Left ventricle myocardium inferior (tissue), 1 donor: Measurements from ENCODE around the gene CHD2. TPM values are rescaled to one million over a fixed set of nuclear protein-coding genes. Genes with fewer than 3 reads are reported as not detected.

Experiments used
- DNase-seq: peaks from one replicate; pipeline ENCODE4 v3.0.0-alpha.2; 2020
- H3K27ac ChIP-seq: fragments of 200-600 bp; replicated peaks from 2 replicates; pipeline ENCODE4 v1.8.0; 2021
- H3K27me3 ChIP-seq: fragments of 200-600 bp; 2 replicates; pipeline ENCODE4 v1.8.0; 2021; ENCODE audit warnings: low read depth
- H3K36me3 ChIP-seq: fragments of 200-600 bp; 2 replicates; pipeline ENCODE4 v1.8.0; 2021
- H3K4me1 ChIP-seq: fragments of 200-600 bp; 2 replicates; pipeline ENCODE4 v1.8.0; 2021
- H3K4me3 ChIP-seq: fragments of 200-600 bp; 2 replicates; pipeline ENCODE4 v1.8.0; 2021; ENCODE audit warnings: mild to moderate bottlenecking, moderate library complexity
- H3K9me3 ChIP-seq: fragments of 200-600 bp; replicated peaks from 2 replicates; pipeline ENCODE4 v1.8.0; 2021
- intact Hi-C: fragments of 100-400 bp; cut with micrococcal nuclease; formaldehyde crosslinking; loops from one replicate; pipeline ENCODE4 v1.11.0; 2022
- total RNA-seq: library from RNA; stranded (reverse); fragmentation: NEBNext Ultra II Directional; extraction: Animal tissue kit (Norgen Biotek cat#: 25700); gene quantifications from one replicate; pipeline ENCODE4 v1.2.1, GENCODE V29; 2021
- TF ChIP-seq, protein P1 (sequence below): fragments of 200-600 bp; IDR thresholded peaks from 2 replicates; pipeline ENCODE4 v1.8.0; 2021; ENCODE audit warnings: antibody characterized with exemption, mild to moderate bottlenecking, borderline replicate concordance
- donor health status: DM: no; HTN: yes; CAD: no; lungs with severe emphysema.

Gene CHD2
- total RNA-seq, 1 donor from 2014 or later: 41.3 TPM

DNA sequence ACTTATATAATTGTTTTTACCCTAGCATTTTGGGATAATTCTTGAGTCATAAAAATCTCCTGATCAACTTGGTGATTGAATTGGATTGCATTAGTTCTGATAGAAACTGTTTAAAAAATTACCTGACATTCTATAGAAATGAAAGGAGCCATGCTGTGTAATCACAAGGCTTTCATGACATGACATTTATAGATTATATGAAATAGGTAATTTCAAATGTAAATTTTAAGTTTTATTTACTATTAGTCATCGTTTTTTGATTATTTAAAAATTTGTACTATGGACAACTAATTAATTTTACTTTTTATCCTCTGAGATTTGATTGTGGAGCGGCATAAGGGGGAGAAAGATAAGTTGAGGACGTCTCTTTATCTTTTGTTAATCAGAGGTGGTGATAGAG, 12.3 kb upstream of the CHD2 start:
- Histone ChIP-seq H3K27me3 (no peaks in the 10 kb centered on the region), H3K9me3 (no peaks in the 10 kb centered on the region), H3K27ac (peak overlapping the region; percentile 99), H3K4me3 (peak overlapping the region; percentile 88), H3K4me1 (peaks cover 95% of the 10 kb centered on the region), H3K36me3 (peaks cover 62% of the 10 kb centered on the region)
- no peak for DNase-seq
- TF ChIP-seq, protein P1, sequence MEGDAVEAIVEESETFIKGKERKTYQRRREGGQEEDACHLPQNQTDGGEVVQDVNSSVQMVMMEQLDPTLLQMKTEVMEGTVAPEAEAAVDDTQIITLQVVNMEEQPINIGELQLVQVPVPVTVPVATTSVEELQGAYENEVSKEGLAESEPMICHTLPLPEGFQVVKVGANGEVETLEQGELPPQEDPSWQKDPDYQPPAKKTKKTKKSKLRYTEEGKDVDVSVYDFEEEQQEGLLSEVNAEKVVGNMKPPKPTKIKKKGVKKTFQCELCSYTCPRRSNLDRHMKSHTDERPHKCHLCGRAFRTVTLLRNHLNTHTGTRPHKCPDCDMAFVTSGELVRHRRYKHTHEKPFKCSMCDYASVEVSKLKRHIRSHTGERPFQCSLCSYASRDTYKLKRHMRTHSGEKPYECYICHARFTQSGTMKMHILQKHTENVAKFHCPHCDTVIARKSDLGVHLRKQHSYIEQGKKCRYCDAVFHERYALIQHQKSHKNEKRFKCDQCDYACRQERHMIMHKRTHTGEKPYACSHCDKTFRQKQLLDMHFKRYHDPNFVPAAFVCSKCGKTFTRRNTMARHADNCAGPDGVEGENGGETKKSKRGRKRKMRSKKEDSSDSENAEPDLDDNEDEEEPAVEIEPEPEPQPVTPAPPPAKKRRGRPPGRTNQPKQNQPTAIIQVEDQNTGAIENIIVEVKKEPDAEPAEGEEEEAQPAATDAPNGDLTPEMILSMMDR: no peak
- intact Hi-C loops: no loop called here

DNA sequence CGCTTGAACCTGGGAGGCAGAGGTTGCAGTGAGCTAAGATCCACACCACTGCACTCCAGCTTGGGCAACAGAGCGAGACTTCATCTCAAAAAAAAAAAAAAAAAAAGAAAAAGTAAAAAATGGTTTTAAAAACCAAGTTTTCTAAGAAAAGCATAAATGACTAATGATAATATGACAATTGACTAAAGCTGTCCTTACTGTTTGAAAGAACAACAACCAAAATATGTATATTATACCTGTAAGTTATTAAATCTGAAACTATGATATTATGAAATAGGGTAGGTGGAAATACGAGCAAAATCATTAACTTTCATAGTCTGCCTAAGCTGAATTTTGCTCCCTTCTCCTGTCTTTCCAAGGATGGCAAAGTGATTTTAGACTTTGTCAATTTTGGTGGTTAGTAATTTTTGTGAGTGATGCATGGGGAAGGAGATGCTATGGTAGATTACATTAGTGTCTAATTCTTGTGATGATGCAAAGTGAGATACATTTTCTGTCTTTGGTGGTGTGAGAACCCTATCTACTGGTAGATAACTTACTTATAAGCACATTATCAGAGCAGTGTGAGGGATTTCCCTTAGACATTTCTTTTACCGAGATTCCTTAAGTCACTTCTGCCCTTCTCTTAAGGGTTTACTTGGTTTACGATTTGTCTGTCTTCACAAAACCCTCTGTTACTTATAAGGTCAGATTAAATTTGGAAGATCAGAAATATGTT, 10.6 kb upstream of the CHD2 start:
- H3K4me1 ChIP-seq: peaks cover 96% of the 10 kb centered on the region

DNA sequence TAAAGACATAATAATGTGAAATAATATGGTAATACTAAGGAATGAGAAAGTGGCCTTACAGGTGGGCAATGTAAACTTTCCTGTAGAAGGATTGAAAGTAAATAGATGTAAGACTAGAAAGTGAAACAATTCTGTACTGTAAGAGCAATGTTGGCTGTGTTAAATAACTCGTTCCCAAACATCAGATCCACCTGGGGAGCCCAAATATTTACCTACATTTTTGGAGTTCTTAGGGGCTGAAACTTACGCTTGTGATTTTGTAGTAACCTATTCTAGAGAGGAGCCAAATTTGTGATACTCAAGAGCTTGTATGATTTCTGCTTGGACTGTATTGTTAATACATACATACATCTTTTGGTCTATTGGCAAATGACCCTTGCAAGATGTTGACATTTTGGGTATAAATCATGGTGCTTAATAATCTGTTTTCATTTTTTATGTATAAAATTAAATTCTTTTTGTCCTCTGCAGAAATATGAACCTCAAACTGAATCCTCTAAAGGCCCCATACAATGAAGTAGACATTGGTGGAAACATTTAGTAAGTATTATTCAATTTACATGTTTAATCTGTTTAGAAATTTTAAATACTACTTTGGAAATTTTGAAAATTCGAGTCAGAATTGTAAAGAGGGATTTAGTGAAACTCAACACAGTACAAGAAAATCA, 8.5 kb upstream of the CHD2 start:
- Histone ChIP-seq H3K27ac (peak overlapping the region; percentile 14), H3K36me3 (peaks cover 84% of the 10 kb centered on the region), H3K27me3 (no peaks in the 10 kb centered on the region), H3K4me3 (no peak overlapping the region), H3K4me1 (peaks cover 98% of the 10 kb centered on the region), H3K9me3 (no peaks in the 10 kb centered on the region)
- intact Hi-C loops: no loop called here
- no peak for DNase-seq
- TF ChIP-seq, protein P1: no peak

More for the DNA sequence above, 10.6 kb upstream of the CHD2 start:
- Histone ChIP-seq H3K9me3 (no peaks in the 10 kb centered on the region), H3K36me3 (peaks cover 79% of the 10 kb centered on the region), H3K27me3 (no peaks in the 10 kb centered on the region), H3K27ac (peak overlapping the region; percentile 99), H3K4me3 (no peak overlapping the region)
- TF ChIP-seq, protein P1: no peak
- intact Hi-C loops: no loop called here
- no peak for DNase-seq

DNA sequence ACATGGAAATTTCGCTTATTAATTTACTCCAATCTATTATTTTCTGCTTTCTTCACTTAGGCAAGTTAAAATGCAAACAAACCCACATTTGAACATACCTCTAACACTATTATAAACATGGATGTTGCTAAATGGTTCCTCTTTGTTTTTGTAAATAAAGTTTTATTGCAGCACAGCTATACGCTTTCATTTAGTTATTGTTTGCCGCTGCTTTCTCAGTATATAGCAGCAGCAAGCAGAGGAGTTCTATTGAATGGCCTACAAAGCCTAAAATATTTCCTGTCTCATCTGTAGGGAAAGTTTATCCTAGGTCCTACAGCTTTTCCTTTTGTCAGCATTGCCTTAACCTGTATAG, 7.9 kb upstream of the CHD2 start:
- H3K4me1 ChIP-seq: peaks cover 98% of the 10 kb centered on the region
- H3K4me3 ChIP-seq: no peak overlapping the region
- TF ChIP-seq, protein P1: no peak
- peak overlapping the region; percentile 14 for H3K27ac ChIP-seq
- intact Hi-C loops: no loop called here
- peaks cover 80% of the 10 kb centered on the region for H3K36me3 ChIP-seq
- H3K9me3 ChIP-seq: no peaks in the 10 kb centered on the region
- H3K27me3 ChIP-seq: no peaks in the 10 kb centered on the region
- no peak for DNase-seq

DNA sequence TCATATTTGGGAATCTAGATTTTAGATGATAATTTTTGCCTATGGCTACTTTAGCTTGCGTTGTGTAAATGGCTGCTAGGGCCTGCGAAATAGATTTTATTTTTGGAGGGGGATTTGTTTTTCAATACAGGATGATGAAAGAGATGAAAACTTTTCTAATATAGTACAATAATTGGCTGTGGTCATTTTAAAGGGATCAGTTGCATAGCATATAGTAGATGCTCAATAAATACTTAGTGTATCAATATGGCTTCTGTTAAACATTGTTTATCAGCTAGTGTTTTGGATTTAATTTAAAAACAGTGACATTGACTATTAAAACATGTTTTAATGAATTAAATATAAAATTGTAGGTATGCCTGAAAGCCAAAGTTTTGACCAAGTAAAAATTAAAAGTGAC, 6.9 kb upstream of the CHD2 start:
- Histone ChIP-seq H3K9me3 (no peaks in the 10 kb centered on the region), H3K36me3 (peaks cover 84% of the 10 kb centered on the region), H3K27ac (peak overlapping the region; percentile 14), H3K27me3 (no peaks in the 10 kb centered on the region), H3K4me3 (no peak overlapping the region), H3K4me1 (peaks cover 98% of the 10 kb centered on the region)
- intact Hi-C loops: no loop called here
- no peak for DNase-seq
- TF ChIP-seq, protein P1: no peak
